ENCODE measurements around the gene ZSCAN31. TPM values are rescaled to one million over a fixed set of nuclear protein-coding genes. Genes with fewer than 3 reads are reported as not detected.

ZSCAN31 gene
- total and polyA plus RNA-seq, 10 donors, result 1.2 to 13.7 (median 3.9) TPM

GRCh38 chr6:28371706-28372451 lies 35.9 kb upstream of the ZSCAN31 start:
- 75 to 88% (median 86%) methylated on average over 9 of the region's 9 CpGs for WGBS, 5 donors
- H3K4me3 ChIP-seq, result no peak overlapping the region
- intact Hi-C loops (cut with DNase I; ENCODE audit: low total_unique reads), result no loop called here
- no peak for DNase-seq
- peak overlapping the region in 1 of 8 donors; percentile 8 for H3K27ac ChIP-seq
- TF ChIP-seq CTCF (IDR thresholded peaks at IDR 0.05 in 8 of 11, conservative IDR thresholded peaks at IDR 0.05 in 3 of 11) (no peak), POLR2A (IDR thresholded peaks at IDR 0.05) (no peak), POLR2AphosphoS5 (IDR thresholded peaks at IDR 0.05) (no peak)
- H3K4me1 ChIP-seq, result peaks cover 0 to 11% (median 2%) of the 10 kb centered on the region in 6 donors
- no peaks in the 10 kb centered on the region for H3K9me3 ChIP-seq
- no peaks in the 10 kb centered on the region for H3K27me3 ChIP-seq (replicated peaks in 1 of 7)
- peaks cover 0 to 20% (median 0%) of the 10 kb centered on the region in 6 donors for H3K36me3 ChIP-seq

- H3K27ac ChIP-seq, result peak overlapping the region in 1 of 8 donors; percentile 8
- peaks cover 0 to 26% (median 4%) of the 10 kb centered on the region in 6 donors for H3K36me3 ChIP-seq
- 88 to 100% (median 93%) methylated on average over 1 of the region's 1 CpG for WGBS, 5 donors
- H3K27me3 ChIP-seq (replicated peaks in 1 of 7), result no peaks in the 10 kb centered on the region
- no peak overlapping the region for H3K4me3 ChIP-seq
- no peak for DNase-seq
- H3K4me1 ChIP-seq, result peaks cover 0 to 11% (median 2%) of the 10 kb centered on the region in 6 donors
- H3K9me3 ChIP-seq, result no peaks in the 10 kb centered on the region
- TF ChIP-seq CTCF (IDR thresholded peaks at IDR 0.05 in 8 of 11, conservative IDR thresholded peaks at IDR 0.05 in 3 of 11), result no peak
- no peak for TF ChIP-seq POLR2A (IDR thresholded peaks at IDR 0.05)
- TF ChIP-seq POLR2AphosphoS5 (IDR thresholded peaks at IDR 0.05), result no peak
- intact Hi-C loops (cut with DNase I; ENCODE audit: low total_unique reads), result no loop called here
These were observed 35.3 kb upstream of the ZSCAN31 start for GRCh38 chr6:28371280-28371679.

GRCh38 chr6:28370440-28370839 lies 34.5 kb upstream of the ZSCAN31 start:
- intact Hi-C loops (cut with DNase I; ENCODE audit: low total_unique reads), result no loop called here
- DNase-seq, result no peak
- no peaks in the 10 kb centered on the region for H3K27me3 ChIP-seq (replicated peaks in 1 of 7)
- H3K4me1 ChIP-seq, result peaks cover 0 to 11% (median 2%) of the 10 kb centered on the region in 6 donors
- H3K4me3 ChIP-seq, result no peak overlapping the region
- H3K9me3 ChIP-seq, result no peaks in the 10 kb centered on the region
- H3K27ac ChIP-seq, result no peak overlapping the region
- 72 to 86% (median 82%) methylated on average over 2 of the region's 2 CpGs for WGBS, 5 donors
- TF ChIP-seq POLR2AphosphoS5 (IDR thresholded peaks at IDR 0.05), result no peak
- no peak for TF ChIP-seq POLR2A (IDR thresholded peaks at IDR 0.05)
- no peak for TF ChIP-seq CTCF (IDR thresholded peaks at IDR 0.05 in 8 of 11, conservative IDR thresholded peaks at IDR 0.05 in 3 of 11)
- peaks cover 0 to 28% (median 13%) of the 10 kb centered on the region in 6 donors for H3K36me3 ChIP-seq

- Histone ChIP-seq H3K4me3 (no peak overlapping the region), H3K27ac (no peak overlapping the region), H3K27me3 (replicated peaks in 1 of 7) (no peaks in the 10 kb centered on the region), H3K4me1 (peaks cover 0 to 11% (median 2%) of the 10 kb centered on the region in 6 donors), H3K36me3 (peaks cover 0 to 38% (median 22%) of the 10 kb centered on the region in 6 donors), H3K9me3 (no peaks in the 10 kb centered on the region)
- TF ChIP-seq POLR2A (IDR thresholded peaks at IDR 0.05), result no peak
- no peak for TF ChIP-seq CTCF (IDR thresholded peaks at IDR 0.05 in 8 of 11, conservative IDR thresholded peaks at IDR 0.05 in 3 of 11)
- TF ChIP-seq POLR2AphosphoS5 (IDR thresholded peaks at IDR 0.05), result no peak
- intact Hi-C loops (cut with DNase I; ENCODE audit: low total_unique reads), result no loop called here
- WGBS, 5 donors, result 93 to 98% (median 95%) methylated on average over 3 of the region's 3 CpGs
- DNase-seq, result no peak
These were observed 33.5 kb upstream of the ZSCAN31 start for GRCh38 chr6:28369463-28369862.
